ENCODE data around the gene FHIP1A. TPM values are rescaled to one million over a fixed set of nuclear protein-coding genes. Genes with fewer than 3 reads are reported as not detected.

Gene FHIP1A
- total and polyA plus RNA-seq, 2 experiments from 2014 or later = 0.98 to 15.5 TPM

GRCh38 chr4:151418856-151419255 lies 9.9 kb downstream of the FHIP1A start:
- no peak overlapping the region for H3K4me3 ChIP-seq
- H3K4me1 ChIP-seq (ENCODE audit: low read depth) = peaks cover 6% of the 10 kb centered on the region
- no peaks in the 10 kb centered on the region for H3K36me3 ChIP-seq
- no peak for DNase-seq (ENCODE audit: low read depth in 1 of 2, low spot score in 1 of 2)
- no peak for TF ChIP-seq CTCF (IDR thresholded peaks at IDR 0.05; ENCODE audit: low read depth, low read length)
- H3K27me3 ChIP-seq = no peaks in the 10 kb centered on the region
- H3K27ac ChIP-seq = no peak overlapping the region
- H3K9me3 ChIP-seq (ENCODE audit: low read depth) = no peaks in the 10 kb centered on the region

GRCh38 chr4:151420250-151420807 lies 11.4 kb downstream of the FHIP1A start:
- Histone ChIP-seq H3K27me3 (no peaks in the 10 kb centered on the region), H3K4me1 (ENCODE audit: low read depth) (peaks cover 6% of the 10 kb centered on the region), H3K9me3 (ENCODE audit: low read depth) (no peaks in the 10 kb centered on the region), H3K4me3 (no peak overlapping the region), H3K27ac (no peak overlapping the region), H3K36me3 (no peaks in the 10 kb centered on the region)
- TF ChIP-seq CTCF (IDR thresholded peaks at IDR 0.05; ENCODE audit: low read depth, low read length) = no peak
- no peak for DNase-seq (ENCODE audit: low read depth in 1 of 2, low spot score in 1 of 2)

- no peak for DNase-seq (ENCODE audit: low read depth in 1 of 2, low spot score in 1 of 2)
- no peaks in the 10 kb centered on the region for H3K36me3 ChIP-seq
- no peaks in the 10 kb centered on the region for H3K9me3 ChIP-seq (ENCODE audit: low read depth)
- H3K27me3 ChIP-seq = no peaks in the 10 kb centered on the region
- H3K4me1 ChIP-seq (ENCODE audit: low read depth) = peaks cover 6% of the 10 kb centered on the region
- TF ChIP-seq CTCF (IDR thresholded peaks at IDR 0.05; ENCODE audit: low read depth, low read length) = no peak
- no peak overlapping the region for H3K4me3 ChIP-seq
- no peak overlapping the region for H3K27ac ChIP-seq
These were observed 13.9 kb downstream of the FHIP1A start for GRCh38 chr4:151422854-151423253.

GRCh38 chr4:151426513-151426912 lies 17.5 kb downstream of the FHIP1A start:
- Histone ChIP-seq H3K27me3 (no peaks in the 10 kb centered on the region), H3K27ac (no peak overlapping the region), H3K9me3 (ENCODE audit: low read depth) (no peaks in the 10 kb centered on the region), H3K4me1 (ENCODE audit: low read depth) (peaks cover 9% of the 10 kb centered on the region), H3K4me3 (no peak overlapping the region), H3K36me3 (no peaks in the 10 kb centered on the region)
- TF ChIP-seq CTCF (IDR thresholded peaks at IDR 0.05; ENCODE audit: low read depth, low read length) = no peak
- DNase-seq (ENCODE audit: low read depth in 1 of 2, low spot score in 1 of 2) = no peak

GRCh38 chr4:151427266-151427665 lies 18.3 kb downstream of the FHIP1A start:
- H3K27me3 ChIP-seq = no peaks in the 10 kb centered on the region
- no peak for DNase-seq (ENCODE audit: low read depth in 1 of 2, low spot score in 1 of 2)
- no peaks in the 10 kb centered on the region for H3K9me3 ChIP-seq (ENCODE audit: low read depth)
- no peak overlapping the region for H3K4me3 ChIP-seq
- no peak overlapping the region for H3K27ac ChIP-seq
- no peak for TF ChIP-seq CTCF (IDR thresholded peaks at IDR 0.05; ENCODE audit: low read depth, low read length)
- peaks cover 9% of the 10 kb centered on the region for H3K4me1 ChIP-seq (ENCODE audit: low read depth)
- no peaks in the 10 kb centered on the region for H3K36me3 ChIP-seq
